ENCODE data around the gene CABP7.

- no peak for TF ChIP-seq CTCF (IDR thresholded peaks at IDR 0.05)
- no peak for TF ChIP-seq POLR2A (IDR thresholded peaks at IDR 0.05)
Measured at GRCh38 chr22:29700900-29701154, 19.0 kb upstream of the CABP7 start.
